ENCODE data around the gene ELOVL7. TPM values are rescaled to one million over a fixed set of nuclear protein-coding genes. Genes with fewer than 3 reads are reported as not detected.
"Not testable (repeated sequence)": the region's sequence is repeated elsewhere in the genome, so short reads cannot be mapped to it uniquely, and the experiment has no call there.

The ELOVL7 gene
- total RNA-seq, 3 donors from 2014 or later: 0.05 to 0.24 (median 0.18) TPM

GRCh38 chr5:60820593-60821487 lies 23.2 kb downstream of the ELOVL7 start:
- no peak for ATAC-seq
- H3K4me3 Mint-ChIP-seq: no peak overlapping the region
- no peaks in the 10 kb centered on the region for H3K4me1 Mint-ChIP-seq (ENCODE audit: low read depth)
- H3K36me3 Mint-ChIP-seq (ENCODE audit: insufficient read depth): no peaks in the 10 kb centered on the region
- peaks cover 5% of the 10 kb centered on the region for H3K27me3 Mint-ChIP-seq (ENCODE audit: low read depth)
- no peak for DNase-seq
- H3K9me3 Mint-ChIP-seq: no peaks in the 10 kb centered on the region

DNA sequence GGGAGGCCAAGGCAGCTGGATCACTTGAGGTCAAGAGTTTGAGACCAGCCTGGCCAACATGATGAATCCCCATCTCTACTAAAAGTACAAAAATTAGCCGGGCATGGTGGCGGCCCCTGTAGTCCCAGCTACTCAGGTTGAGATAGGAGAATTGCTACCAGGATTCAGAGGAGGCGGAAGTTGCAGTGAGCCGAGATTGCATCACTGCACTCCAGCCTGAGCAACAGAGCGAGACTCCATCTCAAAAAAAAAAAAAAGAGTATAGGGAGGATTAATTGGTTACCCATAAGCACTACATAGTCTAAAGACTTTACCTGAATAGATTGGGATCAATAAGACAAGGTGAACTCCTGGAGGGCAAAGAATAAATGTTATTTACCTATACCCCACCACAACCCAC lies 27.9 kb downstream of the ELOVL7 start:
- not testable (repeated sequence) for H3K36me3 Mint-ChIP-seq (ENCODE audit: insufficient read depth); ATAC-seq; H3K4me3 Mint-ChIP-seq; DNase-seq; H3K27me3 Mint-ChIP-seq (ENCODE audit: low read depth); H3K9me3 Mint-ChIP-seq; H3K4me1 Mint-ChIP-seq (ENCODE audit: low read depth)

- ATAC-seq (no peak), DNase-seq (no peak)
- H3K9me3 Mint-ChIP-seq: no peaks in the 10 kb centered on the region
- no peaks in the 10 kb centered on the region for H3K4me1 Mint-ChIP-seq (ENCODE audit: low read depth)
- H3K27me3 Mint-ChIP-seq (ENCODE audit: low read depth): peaks cover 5% of the 10 kb centered on the region
- H3K36me3 Mint-ChIP-seq (ENCODE audit: insufficient read depth): no peaks in the 10 kb centered on the region
- H3K4me3 Mint-ChIP-seq: no peak overlapping the region
These were observed 29.6 kb downstream of the ELOVL7 start for GRCh38 chr5:60814498-60814897.

DNA sequence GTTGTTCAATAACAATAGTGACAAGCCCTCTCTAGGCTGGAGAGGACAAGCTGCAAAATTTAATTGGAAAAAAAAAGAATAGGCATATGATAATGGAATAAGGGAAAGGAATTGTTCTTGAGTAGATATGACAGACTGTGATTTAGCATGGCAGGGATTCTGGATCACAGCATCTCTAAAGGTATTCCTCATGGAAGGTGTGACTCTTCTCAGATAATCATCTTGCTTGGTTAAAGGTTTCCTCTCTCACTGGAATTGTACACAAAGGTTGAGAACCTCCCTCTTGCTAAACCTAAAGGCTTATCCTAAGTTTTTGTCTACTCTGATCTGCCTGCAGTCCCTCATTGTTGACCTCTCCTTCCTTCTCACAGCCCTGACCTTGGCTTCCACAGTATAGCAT lies 31.6 kb downstream of the ELOVL7 start:
- Mint-ChIP-seq H3K4me1 (ENCODE audit: low read depth) (no peaks in the 10 kb centered on the region), H3K4me3 (no peak overlapping the region), H3K27me3 (ENCODE audit: low read depth) (peaks cover 4% of the 10 kb centered on the region), H3K36me3 (ENCODE audit: insufficient read depth) (no peaks in the 10 kb centered on the region), H3K9me3 (no peaks in the 10 kb centered on the region)
- ATAC-seq: no peak
- no peak for DNase-seq

- H3K27me3 Mint-ChIP-seq (ENCODE audit: low read depth): peaks cover 4% of the 10 kb centered on the region
- H3K9me3 Mint-ChIP-seq: no peaks in the 10 kb centered on the region
- ATAC-seq (no peak), DNase-seq (no peak)
- H3K36me3 Mint-ChIP-seq (ENCODE audit: insufficient read depth): no peaks in the 10 kb centered on the region
- no peaks in the 10 kb centered on the region for H3K4me1 Mint-ChIP-seq (ENCODE audit: low read depth)
- no peak overlapping the region for H3K4me3 Mint-ChIP-seq
These were observed 33.0 kb downstream of the ELOVL7 start for GRCh38 chr5:60811105-60811504.

DNA sequence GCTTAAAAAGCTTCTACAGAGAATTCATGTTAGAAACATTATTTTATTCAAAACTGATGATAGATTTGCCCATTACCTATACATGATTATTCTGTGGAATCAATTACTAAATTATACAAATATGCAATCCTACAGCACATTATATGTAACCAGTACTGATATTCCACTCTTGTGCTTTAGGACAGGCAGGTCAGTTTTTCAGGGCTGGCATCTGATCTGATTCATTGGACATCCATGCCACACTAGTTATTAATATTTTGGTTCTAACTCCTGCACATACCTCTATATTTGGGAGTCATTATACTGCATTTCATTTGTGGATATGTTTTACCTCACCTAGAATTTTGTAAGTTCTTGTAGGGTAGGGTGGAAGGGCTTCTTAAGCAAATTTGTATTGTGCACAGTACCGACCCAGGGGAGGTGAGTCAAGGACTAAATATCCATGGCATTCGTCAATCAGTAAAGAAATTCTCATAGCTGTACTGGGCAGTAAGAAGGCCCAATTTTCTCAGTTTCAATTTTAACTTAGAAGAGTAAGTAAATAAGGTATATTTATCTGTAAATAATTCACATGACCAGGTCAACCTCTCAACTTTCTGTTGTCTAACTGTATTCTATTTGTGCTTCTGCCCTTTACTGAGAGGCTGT lies 33.5 kb downstream of the ELOVL7 start:
- Mint-ChIP-seq H3K9me3 (no peaks in the 10 kb centered on the region), H3K4me3 (no peak overlapping the region), H3K27me3 (ENCODE audit: low read depth) (peaks cover 2% of the 10 kb centered on the region), H3K4me1 (ENCODE audit: low read depth) (no peaks in the 10 kb centered on the region), H3K36me3 (ENCODE audit: insufficient read depth) (no peaks in the 10 kb centered on the region)
- ATAC-seq (no peak), DNase-seq (no peak)

- Mint-ChIP-seq H3K27me3 (ENCODE audit: low read depth) (peaks cover 4% of the 10 kb centered on the region), H3K9me3 (no peaks in the 10 kb centered on the region), H3K4me1 (ENCODE audit: low read depth) (no peaks in the 10 kb centered on the region), H3K36me3 (ENCODE audit: insufficient read depth) (no peaks in the 10 kb centered on the region), H3K4me3 (no peak overlapping the region)
- DNase-seq: no peak
- ATAC-seq: no peak
These were observed 34.1 kb downstream of the ELOVL7 start for GRCh38 chr5:60809891-60810425.

DNA sequence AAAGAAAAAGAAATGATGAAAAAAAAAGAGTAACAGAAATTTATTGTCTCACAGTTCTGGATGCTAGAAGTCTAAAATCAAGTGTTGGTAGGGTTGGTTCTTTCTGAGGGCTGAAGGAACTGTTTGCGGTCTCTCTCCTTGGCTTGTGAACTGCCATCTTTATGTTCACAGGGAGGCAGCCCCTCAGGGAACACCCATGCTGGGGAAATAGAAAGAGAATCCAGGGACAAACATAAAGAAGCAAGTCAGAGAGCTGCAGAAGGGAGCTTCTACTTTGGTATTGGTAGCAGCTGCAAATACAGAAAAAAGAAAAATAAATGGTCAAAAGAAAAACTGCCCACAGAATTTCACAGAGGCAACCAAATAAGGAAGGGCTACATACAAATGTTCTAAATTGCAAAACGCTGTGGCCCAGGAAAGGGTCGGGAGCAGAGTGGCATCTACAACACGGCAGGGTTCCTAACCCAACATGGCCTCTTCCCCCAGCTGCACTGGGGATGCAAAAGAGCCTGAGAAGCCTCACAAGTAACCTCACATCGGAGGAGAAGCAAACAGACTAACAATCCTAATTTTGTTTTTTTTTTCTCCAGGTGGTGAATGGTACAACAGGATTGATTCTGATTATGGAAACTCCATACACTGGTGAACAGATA lies 37.4 kb downstream of the ELOVL7 start:
- H3K4me3 Mint-ChIP-seq: no peak overlapping the region
- no peaks in the 10 kb centered on the region for H3K36me3 Mint-ChIP-seq (ENCODE audit: insufficient read depth)
- H3K4me1 Mint-ChIP-seq (ENCODE audit: low read depth): no peaks in the 10 kb centered on the region

DNA sequence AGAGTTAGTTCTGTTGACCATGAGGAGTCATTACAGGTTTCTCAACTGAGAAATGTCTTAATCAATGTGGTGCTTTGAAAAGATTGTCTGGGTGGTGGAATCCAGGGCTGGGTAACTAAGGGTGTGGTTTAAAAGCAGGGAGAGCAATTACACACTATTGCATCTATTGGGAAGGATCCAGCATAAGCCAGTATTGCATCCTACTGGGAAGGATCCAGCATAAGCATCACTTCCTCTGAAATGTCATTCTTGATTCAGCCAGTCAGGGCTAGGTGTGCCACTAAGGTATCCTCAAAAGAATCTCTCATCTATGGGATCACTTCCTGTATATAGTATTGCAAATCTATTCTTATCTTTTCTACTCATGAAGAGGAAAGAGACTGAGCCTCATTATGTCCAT lies 38.6 kb downstream of the ELOVL7 start:
- Mint-ChIP-seq H3K36me3 (ENCODE audit: insufficient read depth) (no peaks in the 10 kb centered on the region), H3K4me3 (no peak overlapping the region)
- no peak for ATAC-seq

More for the DNA sequence above, 37.4 kb downstream of the ELOVL7 start:
- H3K27me3 Mint-ChIP-seq (ENCODE audit: low read depth): peaks cover 4% of the 10 kb centered on the region
- DNase-seq (no peak), ATAC-seq (no peak)
- no peaks in the 10 kb centered on the region for H3K9me3 Mint-ChIP-seq

GRCh38 chr5:60803712-60804111 lies 40.4 kb downstream of the ELOVL7 start:
- no peak for DNase-seq
- H3K36me3 Mint-ChIP-seq (ENCODE audit: insufficient read depth): no peaks in the 10 kb centered on the region
- no peaks in the 10 kb centered on the region for H3K4me1 Mint-ChIP-seq (ENCODE audit: low read depth)
- ATAC-seq: no peak
- H3K27me3 Mint-ChIP-seq (ENCODE audit: low read depth): peaks cover 5% of the 10 kb centered on the region
- H3K4me3 Mint-ChIP-seq: no peak overlapping the region
- H3K9me3 Mint-ChIP-seq: no peaks in the 10 kb centered on the region

More for the DNA sequence above, 38.6 kb downstream of the ELOVL7 start:
- Mint-ChIP-seq H3K4me1 (ENCODE audit: low read depth) (no peaks in the 10 kb centered on the region), H3K27me3 (ENCODE audit: low read depth) (peaks cover 4% of the 10 kb centered on the region), H3K9me3 (no peaks in the 10 kb centered on the region)
- no peak for DNase-seq

GRCh38 chr5:60802986-60803385 lies 41.1 kb downstream of the ELOVL7 start:
- ATAC-seq (no peak), DNase-seq (no peak)
- peaks cover 5% of the 10 kb centered on the region for H3K27me3 Mint-ChIP-seq (ENCODE audit: low read depth)
- no peaks in the 10 kb centered on the region for H3K4me1 Mint-ChIP-seq (ENCODE audit: low read depth)
- no peaks in the 10 kb centered on the region for H3K36me3 Mint-ChIP-seq (ENCODE audit: insufficient read depth)
- no peak overlapping the region for H3K4me3 Mint-ChIP-seq
- H3K9me3 Mint-ChIP-seq: no peaks in the 10 kb centered on the region

GRCh38 chr5:60802226-60802625 lies 41.8 kb downstream of the ELOVL7 start:
- H3K36me3 Mint-ChIP-seq (ENCODE audit: insufficient read depth): no peaks in the 10 kb centered on the region
- ATAC-seq (no peak), DNase-seq (no peak)
- no peak overlapping the region for H3K4me3 Mint-ChIP-seq
- H3K27me3 Mint-ChIP-seq (ENCODE audit: low read depth): peaks cover 5% of the 10 kb centered on the region
- no peaks in the 10 kb centered on the region for H3K4me1 Mint-ChIP-seq (ENCODE audit: low read depth)
- H3K9me3 Mint-ChIP-seq: no peaks in the 10 kb centered on the region

GRCh38 chr5:60797482-60798153 lies 46.5 kb downstream of the ELOVL7 start:
- Mint-ChIP-seq H3K36me3 (ENCODE audit: insufficient read depth) (no peaks in the 10 kb centered on the region), H3K4me3 (no peak overlapping the region), H3K9me3 (no peaks in the 10 kb centered on the region), H3K4me1 (ENCODE audit: low read depth) (no peaks in the 10 kb centered on the region), H3K27me3 (ENCODE audit: low read depth) (peaks cover 4% of the 10 kb centered on the region)
- no peak for DNase-seq
- no peak for ATAC-seq

DNA sequence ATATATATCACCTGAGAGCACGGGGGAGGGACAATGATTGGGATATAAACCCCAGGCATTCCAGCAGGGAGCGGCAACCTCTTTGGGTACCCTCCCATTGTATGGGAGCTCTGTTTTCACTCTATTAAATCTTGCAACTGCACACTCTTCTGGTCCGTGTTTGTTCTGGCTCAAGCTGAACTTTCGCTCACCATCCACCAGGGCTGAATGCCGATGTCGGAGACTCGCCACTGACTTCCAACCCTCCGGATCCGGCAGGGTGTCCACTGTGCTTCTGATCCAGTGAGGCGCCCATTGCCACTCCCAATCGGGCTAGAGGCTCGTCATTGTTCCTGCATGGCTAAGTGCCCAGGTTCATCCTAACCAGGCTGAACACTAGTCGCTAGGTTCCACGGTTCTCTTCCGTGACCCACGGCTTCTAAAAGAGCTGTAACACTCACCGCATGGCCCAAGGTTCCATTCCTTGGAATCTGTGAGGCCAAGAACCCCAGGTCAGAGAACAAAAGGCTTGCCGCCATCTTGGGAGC lies 48.6 kb downstream of the ELOVL7 start:
- H3K4me3 Mint-ChIP-seq; H3K9me3 Mint-ChIP-seq; H3K27me3 Mint-ChIP-seq (ENCODE audit: low read depth); DNase-seq; ATAC-seq; H3K36me3 Mint-ChIP-seq (ENCODE audit: insufficient read depth); H3K4me1 Mint-ChIP-seq (ENCODE audit: low read depth): not testable (repeated sequence)
